HG03139 (cell line): ENCODE data around the gene MOBP.

Experiments
- ATAC-seq: cut with Tn5 transposase; IDR thresholded peaks from one replicate; pipeline ENCODE4 v1.9.1; 2021; ENCODE audit not compliant: unreplicated experiment

The MOBP gene

DNA sequence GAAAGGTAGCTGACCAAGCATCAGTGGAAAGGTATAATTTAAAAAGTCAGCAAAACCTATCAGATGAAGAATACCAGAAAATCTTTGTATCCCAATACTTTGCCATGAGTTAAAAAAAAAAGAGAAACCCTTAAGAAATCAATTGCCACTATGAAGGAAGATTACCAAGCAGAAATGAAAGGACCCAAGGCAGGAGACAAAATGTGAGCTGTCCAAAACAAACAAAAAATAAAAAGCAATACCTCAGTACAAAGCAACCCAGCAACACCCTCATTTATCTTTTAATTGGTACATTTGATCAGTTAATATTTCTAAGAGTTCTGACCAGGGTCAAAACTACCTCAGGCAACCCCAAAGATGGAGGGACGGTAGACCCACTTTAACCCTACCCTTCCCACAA lies 65.3 kb downstream of the MOBP start:
- ATAC-seq = no peak

DNA sequence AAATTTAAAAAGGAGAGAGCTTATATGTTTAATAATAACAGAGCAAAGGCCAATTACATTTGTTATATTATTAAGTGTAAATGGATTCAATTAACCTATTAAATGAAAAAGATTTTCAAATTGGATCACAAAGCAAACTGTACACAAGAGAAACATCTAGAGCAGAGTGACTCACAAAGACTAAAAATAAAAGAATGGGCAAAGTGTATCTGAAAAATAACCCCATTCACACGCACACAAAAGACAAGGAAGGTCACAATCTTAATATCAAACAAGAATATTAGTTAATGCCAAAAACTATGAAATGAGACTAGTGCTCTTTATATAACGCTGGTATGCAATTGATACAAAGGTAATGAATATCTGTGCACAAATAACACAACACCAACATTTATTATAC lies 65.7 kb downstream of the MOBP start:
- ATAC-seq = no peak

DNA sequence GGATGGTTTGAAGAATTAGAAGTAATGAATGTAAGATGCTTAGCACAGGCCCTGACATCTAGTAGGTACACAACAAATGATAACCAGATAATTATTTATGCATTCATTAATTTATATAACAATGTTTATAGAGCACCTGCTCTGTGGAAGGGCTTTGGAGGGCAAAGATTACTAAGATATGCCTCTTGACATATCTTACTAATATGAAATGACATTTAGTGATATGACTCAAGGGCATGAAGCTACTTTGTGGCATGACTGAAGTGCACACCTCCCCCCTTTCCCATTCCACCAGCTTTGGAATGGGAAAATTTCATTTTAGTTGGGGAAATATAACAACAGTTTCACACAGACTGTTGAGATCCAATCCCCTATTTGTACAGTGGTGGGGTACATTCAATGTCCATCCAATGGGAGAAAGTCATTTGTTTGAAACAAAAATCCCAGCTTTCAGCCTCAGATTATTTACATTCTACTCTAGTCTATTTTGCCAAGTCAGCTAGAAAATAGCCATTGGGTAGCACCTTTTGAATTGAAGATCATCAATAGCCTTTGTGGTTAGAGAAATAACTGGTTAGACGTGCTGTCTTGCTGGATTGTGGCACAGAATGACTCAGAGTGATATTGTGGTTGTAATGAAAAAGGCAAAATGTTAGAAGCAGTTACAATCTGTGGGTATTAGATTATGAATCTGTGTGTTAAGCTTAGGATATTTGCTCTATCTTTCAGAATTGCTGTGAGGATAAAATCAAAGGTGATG lies 72.9 kb downstream of the MOBP start:
- ATAC-seq = no peak

DNA sequence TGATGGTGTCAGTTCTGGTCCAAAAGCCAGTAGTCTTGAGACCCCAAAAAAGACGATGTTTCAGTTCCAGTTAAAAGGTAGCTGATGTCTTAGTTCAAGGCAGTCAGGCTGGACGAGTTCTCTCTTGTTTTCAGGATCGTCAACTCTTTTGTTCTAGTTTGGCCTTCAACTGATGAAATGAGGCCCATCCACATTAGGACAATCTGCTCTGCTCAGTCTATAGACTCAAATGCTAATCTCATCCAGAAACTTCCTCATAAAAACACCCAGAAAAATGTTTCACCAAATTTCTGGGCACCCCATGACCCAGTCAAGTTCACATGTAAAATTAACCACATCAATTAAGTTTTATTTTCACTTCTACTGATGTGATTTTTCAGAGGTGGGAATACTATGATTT lies 74.0 kb downstream of the MOBP start:
- no peak for ATAC-seq

DNA sequence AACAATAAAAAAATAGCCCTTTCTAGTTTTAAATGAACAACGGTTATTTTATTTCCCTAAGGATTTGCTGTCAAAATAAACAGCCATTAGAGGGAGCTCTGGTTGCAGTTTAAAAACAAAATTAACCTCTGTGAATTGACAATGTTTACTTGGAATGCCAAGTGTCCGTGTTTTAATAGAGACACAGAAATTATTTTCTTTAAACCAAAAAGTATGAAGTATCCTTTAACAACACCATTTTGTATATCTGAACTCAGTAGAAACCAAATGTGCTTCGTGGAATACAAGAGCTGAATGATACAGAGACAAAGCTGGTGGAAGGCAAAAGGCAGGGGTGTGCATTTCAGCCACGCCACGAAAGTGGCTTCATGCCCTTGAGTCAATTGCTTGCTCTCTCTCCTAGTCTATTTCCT lies 74.4 kb downstream of the MOBP start:
- ATAC-seq = no peak

DNA sequence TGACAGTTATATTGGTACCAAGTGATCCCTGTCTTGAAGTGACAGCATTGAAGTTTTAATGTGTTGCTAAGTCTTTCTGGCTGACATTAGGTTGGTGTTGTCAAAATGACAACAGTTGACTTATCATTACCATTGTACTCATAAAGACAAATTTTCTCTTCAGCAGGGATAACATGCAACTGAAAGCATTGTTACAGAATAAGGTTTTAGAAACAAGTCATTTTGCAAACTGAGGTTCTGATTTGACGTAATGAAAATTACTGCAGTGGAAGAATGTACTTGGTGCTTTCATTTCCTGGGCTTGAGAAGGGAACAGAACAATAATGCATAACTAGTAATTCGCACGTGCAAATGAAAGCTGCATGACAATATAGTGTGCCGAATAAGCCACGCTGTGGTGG lies 75.1 kb downstream of the MOBP start:
- no peak for ATAC-seq

DNA sequence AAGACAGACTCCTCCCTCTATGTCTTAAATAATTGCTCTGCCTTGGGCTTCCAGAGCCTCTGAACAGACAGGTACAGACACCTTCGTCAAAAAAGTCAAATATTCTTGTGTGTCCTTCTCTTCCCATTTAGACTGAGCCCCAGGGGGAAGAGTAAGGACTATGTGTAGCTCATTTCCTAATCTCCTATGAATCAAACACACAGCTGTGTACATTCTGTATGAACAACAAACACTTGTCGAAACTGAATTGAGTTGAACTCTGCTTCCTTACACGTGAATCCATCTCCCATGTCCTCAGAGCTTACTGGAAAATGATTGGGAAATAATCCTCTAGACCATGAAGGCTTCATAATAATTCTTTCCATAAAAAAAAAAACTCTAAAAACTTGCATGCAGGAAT lies 80.8 kb downstream of the MOBP start:
- ATAC-seq = no peak

DNA sequence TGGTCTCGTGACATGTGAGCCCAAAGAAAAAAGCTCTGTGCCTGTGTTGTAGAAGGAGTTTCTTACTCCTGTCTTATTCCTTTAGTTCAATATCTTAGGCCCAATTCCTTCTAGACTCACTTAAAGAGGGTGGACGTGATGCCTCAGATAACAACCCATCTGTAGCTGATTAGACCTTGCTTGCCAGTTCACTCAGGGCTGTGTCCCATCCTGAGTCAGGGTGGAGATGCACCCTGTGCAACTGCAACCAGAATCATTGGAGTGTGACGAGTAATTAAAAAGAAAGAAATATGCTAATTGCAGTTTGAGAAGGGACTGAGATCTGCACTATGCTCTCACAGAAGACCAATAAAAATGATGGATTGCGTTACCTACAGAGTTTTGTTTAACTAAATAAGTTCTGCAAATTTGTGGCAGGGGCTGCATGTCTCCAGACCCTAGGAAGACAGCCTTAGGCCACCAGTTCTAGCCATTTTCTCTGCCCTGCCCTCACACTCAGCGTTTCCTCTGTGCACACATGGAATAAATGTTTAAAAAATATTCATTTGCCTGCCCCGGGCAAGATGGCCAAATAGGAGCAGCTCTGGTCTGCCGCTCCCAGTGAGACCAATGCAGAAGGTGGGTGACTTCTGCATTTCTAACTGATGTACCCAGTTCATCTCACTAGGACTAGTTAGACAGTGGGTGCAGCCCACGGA lies 83.0 kb downstream of the MOBP start:
- no peak for ATAC-seq
